Thymus (tissue), 11 donors: Measurements from ENCODE around the gene GRIK4. TPM values are rescaled to one million over a fixed set of nuclear protein-coding genes. Genes with fewer than 3 reads are reported as not detected.

Experiments used
- DNase-seq, 9 donors: peaks; one replicate each; pipeline ENCODE4 v3.0.0-alpha.2; 2013; ENCODE audit warnings: low spot score in 9 of 9, low read depth in 6 of 9, missing footprints in 1 of 9
- H3K27ac ChIP-seq, 2 donors: one replicate each; pipeline ENCODE4 v1.5.1; 2013; ENCODE audit warnings: control low read depth in 1 of 2, low read depth in 1 of 2, low read length in 1 of 2, mild to moderate bottlenecking in 1 of 2, moderate library complexity in 1 of 2
- H3K27me3 ChIP-seq, 2 donors: one replicate each; pipeline ENCODE4 v1.5.1; 2013; ENCODE audit warnings: low read length in 1 of 2; ENCODE audit not compliant: control insufficient read depth in 2 of 2, insufficient read depth in 1 of 2
- H3K36me3 ChIP-seq, 2 donors: one replicate each; pipeline ENCODE4 v1.5.1; 2013; ENCODE audit warnings: low read length in 1 of 2, mild to moderate bottlenecking in 1 of 2, moderate library complexity in 1 of 2; ENCODE audit not compliant: control insufficient read depth in 2 of 2, insufficient read depth in 2 of 2
- H3K4me1 ChIP-seq, 2 donors: one replicate each; pipeline ENCODE4 v1.5.1; 2013; ENCODE audit warnings: low read length in 2 of 2; ENCODE audit not compliant: control insufficient read depth in 2 of 2, insufficient read depth in 2 of 2
- H3K4me3 ChIP-seq, 2 donors: one replicate each; pipeline ENCODE4 v1.5.1; 2013; ENCODE audit warnings: low read length in 2 of 2, control low read depth in 1 of 2, mild to moderate bottlenecking in 1 of 2
- H3K9me3 ChIP-seq, 2 donors: one replicate each; pipeline ENCODE4 v1.5.1; 2013; ENCODE audit warnings: low read length in 1 of 2, mild to moderate bottlenecking in 1 of 2; ENCODE audit not compliant: control insufficient read depth in 2 of 2, insufficient read depth in 1 of 2
- WGBS: extraction: QIAGEN DNeasy Blood & Tissue Kit; methylation state at CpG from one replicate; pipeline ENCODE4 v1.1.7; 2013; 5-methylcytosine and 5-hydroxymethylcytosine counted together
- polyA plus RNA-seq: library from polyadenylated mRNA; stranded (reverse); fragments of 200-250 nt; gene quantifications from one replicate; pipeline ENCODE4 v1.2.3, GENCODE V29; 2013
- total RNA-seq: library from RNA; stranded (reverse); fragments of 120-200 nt; gene quantifications from one replicate; pipeline ENCODE4 v1.2.4, GENCODE V29; 2013
- donor health status: healthy.

The GRIK4 gene
- total and polyA plus RNA-seq, 2 donors = 0.11 to 0.19 TPM

DNA sequence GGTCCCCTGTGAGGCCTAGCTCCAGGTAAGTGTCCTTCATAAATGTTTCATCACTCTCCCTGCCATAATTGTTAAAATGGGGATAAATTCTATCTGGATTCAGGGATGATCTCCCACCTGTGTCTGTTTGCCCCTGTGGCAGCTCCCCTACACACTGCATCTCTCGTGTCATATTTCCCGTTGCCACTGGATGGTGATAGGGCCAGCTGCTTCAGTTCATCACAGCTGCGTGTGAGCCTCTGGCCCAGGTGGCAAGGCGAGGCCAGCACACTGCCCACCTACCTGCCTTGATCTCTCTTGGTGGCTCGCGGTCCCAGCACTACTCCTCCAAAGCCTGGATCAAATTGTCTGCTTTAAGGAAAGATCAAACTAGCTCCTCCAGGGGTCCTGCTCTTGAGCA, 187.4 kb downstream of the GRIK4 start:
- H3K36me3 ChIP-seq = no peaks in the 10 kb centered on the region
- WGBS = 84% methylated on average over 6 of the region's 6 CpGs
- H3K4me3 ChIP-seq = no peak overlapping the region
- H3K27me3 ChIP-seq = no peaks in the 10 kb centered on the region
- DNase-seq = no peak
- no peaks in the 10 kb centered on the region for H3K9me3 ChIP-seq
- H3K27ac ChIP-seq = no peak overlapping the region
- H3K4me1 ChIP-seq = no peaks in the 10 kb centered on the region

DNA sequence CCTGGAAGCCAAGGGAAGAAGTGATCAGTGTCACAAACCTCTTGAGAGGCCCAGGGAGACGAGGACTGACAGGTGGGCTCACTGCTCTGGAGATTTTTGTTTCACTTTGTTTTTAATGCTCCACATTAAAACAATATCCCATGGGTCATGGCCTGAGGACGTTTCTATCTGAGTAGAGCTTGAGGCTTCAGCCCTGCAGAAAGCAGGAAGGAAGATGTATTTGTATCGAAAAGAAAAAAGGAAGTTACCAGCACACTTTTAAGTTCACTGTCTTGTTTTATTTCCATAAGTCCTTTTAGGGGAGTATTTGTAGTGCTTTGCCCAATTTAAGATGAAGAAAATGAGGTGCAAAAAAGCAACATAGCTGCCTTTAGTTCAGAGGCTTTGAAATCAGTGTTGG, 191.1 kb downstream of the GRIK4 start:
- Histone ChIP-seq H3K4me1 (no peaks in the 10 kb centered on the region), H3K27ac (no peak overlapping the region), H3K36me3 (no peaks in the 10 kb centered on the region), H3K9me3 (no peaks in the 10 kb centered on the region), H3K4me3 (no peak overlapping the region), H3K27me3 (no peaks in the 10 kb centered on the region)
- 16% methylated on average over 3 of the region's 3 CpGs for WGBS
- DNase-seq = no peak

DNA sequence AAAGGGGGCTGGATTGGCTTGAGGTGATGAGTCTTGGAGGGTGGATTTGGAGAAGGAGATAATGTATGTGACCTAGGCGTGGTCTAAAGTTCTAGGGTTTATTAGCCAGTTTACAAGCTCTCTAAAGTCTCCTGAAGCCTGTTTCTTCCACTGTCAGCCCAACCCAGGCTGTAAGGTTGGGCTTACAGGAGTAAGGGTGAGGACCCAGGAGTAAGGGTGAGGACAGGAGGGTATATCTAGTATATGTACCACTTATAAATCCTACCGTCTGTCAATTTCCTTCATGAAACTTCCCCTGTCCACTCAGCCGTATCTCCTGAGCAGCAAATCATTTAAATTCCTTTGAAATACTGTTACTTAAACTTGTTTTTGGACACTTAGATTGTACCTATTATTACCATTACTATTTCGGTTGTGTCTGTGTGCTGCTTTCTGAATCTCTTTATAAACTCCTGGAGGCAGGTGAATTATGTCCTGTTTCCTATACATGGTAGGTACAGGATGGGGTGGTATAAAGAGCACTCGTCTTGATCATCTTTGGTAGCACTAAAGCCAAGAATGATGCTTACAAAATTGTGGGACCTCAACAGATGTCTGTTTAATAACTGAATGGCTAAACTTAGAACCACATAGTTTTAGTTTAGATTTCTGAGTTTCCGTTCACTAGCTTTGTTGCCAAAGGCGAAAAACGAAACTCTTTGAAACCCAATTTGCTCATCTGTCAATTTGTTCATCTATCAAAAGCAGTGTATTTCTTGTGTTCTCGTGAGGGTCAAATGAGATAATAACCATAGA, 192.0 kb downstream of the GRIK4 start:
- Histone ChIP-seq H3K27ac (no peak overlapping the region), H3K27me3 (no peaks in the 10 kb centered on the region), H3K36me3 (no peaks in the 10 kb centered on the region), H3K4me1 (no peaks in the 10 kb centered on the region), H3K4me3 (no peak overlapping the region), H3K9me3 (peaks cover 0 to 2% of the 10 kb centered on the region in 2 donors)
- WGBS = 93% methylated on average over 9 of the region's 9 CpGs
- no peak for DNase-seq

DNA sequence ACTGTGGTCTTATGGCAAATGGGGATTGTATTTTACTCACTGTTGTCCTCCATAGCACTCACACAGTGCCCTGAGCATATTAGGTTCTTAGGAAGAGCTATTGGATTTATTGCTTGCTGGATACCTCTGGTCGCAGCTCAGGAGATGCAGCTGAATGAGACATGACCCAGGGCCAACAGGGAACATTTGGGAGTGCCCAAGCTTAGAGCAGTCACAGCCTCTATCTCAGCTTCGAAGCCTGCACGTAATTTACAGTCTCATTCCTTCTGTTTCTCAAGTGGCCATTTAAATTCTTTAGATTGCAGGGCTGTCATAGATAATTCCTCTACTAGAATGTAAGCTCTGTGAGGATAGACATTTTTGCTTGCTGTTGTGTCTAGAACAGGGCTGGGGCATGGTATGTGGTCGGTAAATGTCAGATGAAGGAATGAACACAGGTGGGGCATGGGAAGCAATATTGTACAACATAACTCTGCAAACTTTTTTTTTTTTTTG, 192.8 kb downstream of the GRIK4 start:
- DNase-seq = no peak
- WGBS = 90% methylated on average over 4 of the region's 4 CpGs
- no peak overlapping the region for H3K27ac ChIP-seq

DNA sequence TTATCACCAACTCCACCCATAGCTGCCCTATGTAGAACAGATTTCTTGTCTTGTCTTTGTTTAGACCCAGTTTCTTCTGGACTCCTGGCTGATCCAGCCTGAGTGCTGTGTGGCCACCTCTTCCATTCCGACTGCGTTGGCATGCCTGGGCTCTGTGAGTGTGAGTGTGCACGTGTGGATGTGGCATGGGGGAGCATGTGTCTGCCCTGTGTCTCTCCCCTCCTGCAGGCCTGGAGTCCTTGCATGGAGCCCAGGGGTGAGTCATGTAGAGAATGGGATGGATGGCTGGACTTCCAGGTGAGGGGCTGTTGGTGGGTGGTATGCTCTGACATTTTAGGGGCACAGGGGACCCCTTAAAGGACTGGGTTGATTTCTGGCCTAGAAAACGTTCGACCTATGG, 194.7 kb downstream of the GRIK4 start:
- WGBS = 80% methylated on average over 5 of the region's 5 CpGs
- Histone ChIP-seq H3K36me3 (no peaks in the 10 kb centered on the region), H3K27me3 (no peaks in the 10 kb centered on the region), H3K27ac (no peak overlapping the region), H3K4me1 (no peaks in the 10 kb centered on the region), H3K9me3 (peaks cover 0 to 2% of the 10 kb centered on the region in 2 donors), H3K4me3 (no peak overlapping the region)
- DNase-seq = no peak

More for the DNA sequence above, 192.8 kb downstream of the GRIK4 start:
- Histone ChIP-seq H3K27me3 (no peaks in the 10 kb centered on the region), H3K4me1 (no peaks in the 10 kb centered on the region), H3K9me3 (peaks cover 0 to 2% of the 10 kb centered on the region in 2 donors), H3K4me3 (no peak overlapping the region), H3K36me3 (no peaks in the 10 kb centered on the region)

DNA sequence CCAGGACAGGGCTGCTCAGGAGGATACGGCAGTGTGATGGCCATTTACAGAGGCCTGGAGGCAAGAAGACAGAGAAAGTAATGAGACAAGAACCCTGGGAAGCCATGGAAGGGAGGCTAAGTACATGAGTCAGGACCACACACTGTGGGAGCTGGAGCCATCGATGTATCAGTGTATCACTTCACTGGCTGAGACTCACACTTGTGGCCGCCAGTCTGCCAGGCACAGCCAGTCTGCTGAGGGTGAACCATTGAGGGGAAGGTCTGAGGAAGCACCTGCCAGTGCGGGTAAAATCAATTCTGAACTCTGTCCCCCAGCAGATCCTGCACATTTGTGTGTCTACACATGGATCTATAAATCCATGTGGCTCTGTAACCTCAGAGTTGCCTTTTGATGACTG, 195.6 kb downstream of the GRIK4 start:
- WGBS = 95% methylated on average over 4 of the region's 4 CpGs
- no peak for DNase-seq
- no peak overlapping the region for H3K4me3 ChIP-seq
- H3K27me3 ChIP-seq = no peaks in the 10 kb centered on the region
- H3K4me1 ChIP-seq = no peaks in the 10 kb centered on the region
- no peak overlapping the region for H3K27ac ChIP-seq
- no peaks in the 10 kb centered on the region for H3K36me3 ChIP-seq
- H3K9me3 ChIP-seq = peaks cover 0 to 2% of the 10 kb centered on the region in 2 donors

DNA sequence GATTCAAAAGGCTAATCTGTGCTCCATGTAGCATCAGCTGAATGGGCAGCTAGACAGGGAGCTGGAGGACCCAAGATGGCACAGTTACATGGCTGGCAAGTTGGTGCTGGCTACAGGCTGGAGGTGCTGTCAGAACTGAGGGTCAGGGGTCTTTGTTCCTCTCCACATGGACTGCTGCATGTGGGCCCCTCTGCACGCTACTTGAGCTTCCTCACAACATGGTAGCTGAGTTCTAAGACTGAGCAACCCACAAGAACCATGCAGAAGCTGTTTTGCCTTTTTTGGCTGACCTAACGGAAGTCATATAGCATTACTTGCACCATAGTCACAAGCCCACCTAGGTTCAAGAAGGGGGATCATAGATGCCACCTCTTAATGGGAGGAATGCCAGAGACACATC, 196.1 kb downstream of the GRIK4 start:
- no peak overlapping the region for H3K27ac ChIP-seq
- no peaks in the 10 kb centered on the region for H3K4me1 ChIP-seq
- WGBS = 87% methylated on average over 2 of the region's 2 CpGs
- H3K4me3 ChIP-seq = no peak overlapping the region
- no peak for DNase-seq
- no peaks in the 10 kb centered on the region for H3K36me3 ChIP-seq
- peaks cover 0 to 2% of the 10 kb centered on the region in 2 donors for H3K9me3 ChIP-seq
- H3K27me3 ChIP-seq = no peaks in the 10 kb centered on the region

DNA sequence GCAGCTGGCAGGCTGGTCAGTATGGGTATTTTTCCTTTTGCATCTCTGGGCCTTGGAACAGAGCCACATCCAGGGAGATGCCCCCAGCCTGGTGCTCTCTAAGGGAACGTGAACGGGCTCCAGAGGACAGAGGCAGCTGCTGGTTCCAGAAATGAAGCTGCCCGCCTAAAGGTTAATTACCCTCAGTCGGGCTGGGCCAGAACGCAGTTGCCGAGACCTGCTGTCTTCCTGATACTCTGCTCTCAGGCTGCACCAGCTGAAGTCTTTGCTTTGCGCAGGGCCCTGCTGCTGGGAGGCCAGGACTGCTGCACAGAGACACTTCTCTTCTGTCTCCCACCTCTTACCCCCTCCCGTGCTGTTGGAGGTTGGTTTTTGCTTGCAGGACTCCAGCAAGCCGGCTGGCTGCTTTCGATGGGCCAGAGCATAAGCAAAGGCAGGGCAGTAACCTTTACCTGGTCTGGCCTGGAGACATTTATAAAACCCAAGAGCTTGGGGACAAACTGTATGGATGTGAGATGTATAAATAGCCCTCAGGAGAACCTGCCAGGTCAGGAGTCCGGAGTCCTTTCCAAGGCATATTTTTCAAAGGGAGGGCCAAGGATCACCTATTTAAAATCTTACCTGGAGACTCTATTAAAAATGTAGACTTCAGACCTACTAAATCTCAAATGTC, 197.1 kb downstream of the GRIK4 start:
- WGBS = 82% methylated on average over 11 of the region's 11 CpGs
- no peaks in the 10 kb centered on the region for H3K36me3 ChIP-seq
- H3K4me1 ChIP-seq = no peaks in the 10 kb centered on the region
- peaks cover 0 to 2% of the 10 kb centered on the region in 2 donors for H3K9me3 ChIP-seq
- no peaks in the 10 kb centered on the region for H3K27me3 ChIP-seq
- no peak overlapping the region for H3K4me3 ChIP-seq
- no peak overlapping the region for H3K27ac ChIP-seq
- no peak for DNase-seq

DNA sequence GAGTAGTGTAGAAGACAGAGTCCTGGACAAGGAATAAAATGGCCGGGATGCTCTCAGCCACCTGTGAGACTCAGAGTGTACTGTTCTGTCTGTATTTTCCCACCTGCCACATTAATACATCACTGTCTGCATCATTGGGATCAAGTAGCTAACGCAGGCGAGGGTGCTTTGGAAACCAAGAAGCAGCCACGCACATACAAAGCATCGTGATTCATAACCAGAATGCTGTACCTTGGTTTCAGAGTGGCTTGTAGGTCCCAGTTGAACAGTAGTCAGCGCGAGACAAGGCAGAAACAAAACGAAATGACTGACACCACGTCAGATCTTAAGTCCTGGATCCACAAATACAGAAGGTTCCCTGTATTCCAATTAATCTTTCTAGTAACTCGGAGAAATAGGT, 198.3 kb downstream of the GRIK4 start:
- Histone ChIP-seq H3K36me3 (no peaks in the 10 kb centered on the region), H3K27ac (no peak overlapping the region), H3K9me3 (peaks cover 0 to 2% of the 10 kb centered on the region in 2 donors), H3K27me3 (no peaks in the 10 kb centered on the region), H3K4me1 (no peaks in the 10 kb centered on the region), H3K4me3 (no peak overlapping the region)
- 82% methylated on average over 10 of the region's 10 CpGs for WGBS
- DNase-seq = no peak
